ENCODE results near the gene NSUN5. TPM values are rescaled to one million over a fixed set of nuclear protein-coding genes. Genes with fewer than 3 reads are reported as not detected.
"Not testable (repeated sequence)": the region's sequence is repeated elsewhere in the genome, so short reads cannot be mapped to it uniquely, and the experiment has no call there.

The NSUN5 gene
- polyA plus RNA-seq, 2 donors: 16.2 to 23.1 TPM

GRCh38 chr7:73302846-73303245 is 5.8 kb downstream of the NSUN5 start:
- not testable (repeated sequence) for H3K27me3 ChIP-seq (ENCODE audit: control insufficient read depth in 1 of 2, insufficient read depth in 2 of 2, low read length in 2 of 2); H3K4me1 ChIP-seq (ENCODE audit: control insufficient read depth in 2 of 2, insufficient read depth in 2 of 2, low read length in 1 of 2); H3K4me3 ChIP-seq (ENCODE audit: low read depth in 1 of 2, low read length in 2 of 2); H3K27ac ChIP-seq (ENCODE audit: low read depth in 2 of 2, low read length in 1 of 2); H3K9me3 ChIP-seq (ENCODE audit: control insufficient read depth in 2 of 2, insufficient read depth in 1 of 2, low read depth in 1 of 2, low read length in 1 of 2)
- H3K36me3 ChIP-seq (ENCODE audit: control insufficient read depth in 2 of 2, insufficient read depth in 2 of 2, low read length in 1 of 2): peaks cover 6 to 20% of the 10 kb centered on the region in 2 donors
- 90 to 92% methylated on average over 10 of the region's 10 CpGs for WGBS, 2 donors

- not testable (repeated sequence) for H3K27ac ChIP-seq (ENCODE audit: low read depth in 2 of 2, low read length in 1 of 2); H3K4me1 ChIP-seq (ENCODE audit: control insufficient read depth in 2 of 2, insufficient read depth in 2 of 2, low read length in 1 of 2); H3K4me3 ChIP-seq (ENCODE audit: low read depth in 1 of 2, low read length in 2 of 2); H3K27me3 ChIP-seq (ENCODE audit: control insufficient read depth in 1 of 2, insufficient read depth in 2 of 2, low read length in 2 of 2); H3K9me3 ChIP-seq (ENCODE audit: control insufficient read depth in 2 of 2, insufficient read depth in 1 of 2, low read depth in 1 of 2, low read length in 1 of 2)
- 83 to 85% methylated on average over 9 to 10 of the region's 14 CpGs for WGBS, 2 donors
- H3K36me3 ChIP-seq (ENCODE audit: control insufficient read depth in 2 of 2, insufficient read depth in 2 of 2, low read length in 1 of 2): peaks cover 6 to 18% of the 10 kb centered on the region in 2 donors
Observed at GRCh38 chr7:73301108-73301507, 7.5 kb downstream of the NSUN5 start.

GRCh38 chr7:73299812-73300211 is 8.8 kb downstream of the NSUN5 start:
- not testable (repeated sequence) for H3K27ac ChIP-seq (ENCODE audit: low read depth in 2 of 2, low read length in 1 of 2); H3K27me3 ChIP-seq (ENCODE audit: control insufficient read depth in 1 of 2, insufficient read depth in 2 of 2, low read length in 2 of 2); H3K4me3 ChIP-seq (ENCODE audit: low read depth in 1 of 2, low read length in 2 of 2); H3K9me3 ChIP-seq (ENCODE audit: control insufficient read depth in 2 of 2, insufficient read depth in 1 of 2, low read depth in 1 of 2, low read length in 1 of 2); H3K4me1 ChIP-seq (ENCODE audit: control insufficient read depth in 2 of 2, insufficient read depth in 2 of 2, low read length in 1 of 2)
- 33 to 49% methylated on average over 7 to 8 of the region's 12 CpGs for WGBS, 2 donors
- peaks cover 0 to 15% of the 10 kb centered on the region in 2 donors for H3K36me3 ChIP-seq (ENCODE audit: control insufficient read depth in 2 of 2, insufficient read depth in 2 of 2, low read length in 1 of 2)

GRCh38 chr7:73297706-73298105 is 10.9 kb downstream of the NSUN5 start:
- H3K9me3 ChIP-seq (ENCODE audit: control insufficient read depth in 2 of 2, insufficient read depth in 1 of 2, low read depth in 1 of 2, low read length in 1 of 2); H3K27me3 ChIP-seq (ENCODE audit: control insufficient read depth in 1 of 2, insufficient read depth in 2 of 2, low read length in 2 of 2); H3K36me3 ChIP-seq (ENCODE audit: control insufficient read depth in 2 of 2, insufficient read depth in 2 of 2, low read length in 1 of 2); H3K4me1 ChIP-seq (ENCODE audit: control insufficient read depth in 2 of 2, insufficient read depth in 2 of 2, low read length in 1 of 2); H3K4me3 ChIP-seq (ENCODE audit: low read depth in 1 of 2, low read length in 2 of 2); H3K27ac ChIP-seq (ENCODE audit: low read depth in 2 of 2, low read length in 1 of 2): not testable (repeated sequence)
- WGBS, 2 donors: 89 to 96% methylated on average over 17 to 26 of the region's 27 CpGs

GRCh38 chr7:73297235-73297634 is 11.4 kb downstream of the NSUN5 start:
- not testable (repeated sequence) for H3K36me3 ChIP-seq (ENCODE audit: control insufficient read depth in 2 of 2, insufficient read depth in 2 of 2, low read length in 1 of 2); H3K27me3 ChIP-seq (ENCODE audit: control insufficient read depth in 1 of 2, insufficient read depth in 2 of 2, low read length in 2 of 2); H3K4me3 ChIP-seq (ENCODE audit: low read depth in 1 of 2, low read length in 2 of 2); H3K9me3 ChIP-seq (ENCODE audit: control insufficient read depth in 2 of 2, insufficient read depth in 1 of 2, low read depth in 1 of 2, low read length in 1 of 2); H3K4me1 ChIP-seq (ENCODE audit: control insufficient read depth in 2 of 2, insufficient read depth in 2 of 2, low read length in 1 of 2); H3K27ac ChIP-seq (ENCODE audit: low read depth in 2 of 2, low read length in 1 of 2)
- WGBS, 2 donors: no CpG with 5 or more reads among the region's 13 CpGs

- not testable (repeated sequence) for H3K27ac ChIP-seq (ENCODE audit: low read depth in 2 of 2, low read length in 1 of 2); H3K27me3 ChIP-seq (ENCODE audit: control insufficient read depth in 1 of 2, insufficient read depth in 2 of 2, low read length in 2 of 2); H3K9me3 ChIP-seq (ENCODE audit: control insufficient read depth in 2 of 2, insufficient read depth in 1 of 2, low read depth in 1 of 2, low read length in 1 of 2); H3K4me3 ChIP-seq (ENCODE audit: low read depth in 1 of 2, low read length in 2 of 2); H3K36me3 ChIP-seq (ENCODE audit: control insufficient read depth in 2 of 2, insufficient read depth in 2 of 2, low read length in 1 of 2); H3K4me1 ChIP-seq (ENCODE audit: control insufficient read depth in 2 of 2, insufficient read depth in 2 of 2, low read length in 1 of 2)
- WGBS, 2 donors: 63 to 67% methylated on average over 1 of the region's 5 CpGs
Observed at GRCh38 chr7:73277210-73277609, 31.4 kb downstream of the NSUN5 start.

- H3K27ac ChIP-seq (ENCODE audit: low read depth in 2 of 2, low read length in 1 of 2); H3K36me3 ChIP-seq (ENCODE audit: control insufficient read depth in 2 of 2, insufficient read depth in 2 of 2, low read length in 1 of 2); H3K4me3 ChIP-seq (ENCODE audit: low read depth in 1 of 2, low read length in 2 of 2); H3K4me1 ChIP-seq (ENCODE audit: control insufficient read depth in 2 of 2, insufficient read depth in 2 of 2, low read length in 1 of 2); H3K27me3 ChIP-seq (ENCODE audit: control insufficient read depth in 1 of 2, insufficient read depth in 2 of 2, low read length in 2 of 2); H3K9me3 ChIP-seq (ENCODE audit: control insufficient read depth in 2 of 2, insufficient read depth in 1 of 2, low read depth in 1 of 2, low read length in 1 of 2): not testable (repeated sequence)
- WGBS, 2 donors: 88 to 90% methylated on average over 2 to 3 of the region's 4 CpGs
Observed at GRCh38 chr7:73267813-73268212, 40.8 kb downstream of the NSUN5 start.

GRCh38 chr7:73266719-73267368 is 41.8 kb downstream of the NSUN5 start:
- H3K9me3 ChIP-seq (ENCODE audit: control insufficient read depth in 2 of 2, insufficient read depth in 1 of 2, low read depth in 1 of 2, low read length in 1 of 2); H3K36me3 ChIP-seq (ENCODE audit: control insufficient read depth in 2 of 2, insufficient read depth in 2 of 2, low read length in 1 of 2); H3K27ac ChIP-seq (ENCODE audit: low read depth in 2 of 2, low read length in 1 of 2); H3K4me3 ChIP-seq (ENCODE audit: low read depth in 1 of 2, low read length in 2 of 2); H3K4me1 ChIP-seq (ENCODE audit: control insufficient read depth in 2 of 2, insufficient read depth in 2 of 2, low read length in 1 of 2); H3K27me3 ChIP-seq (ENCODE audit: control insufficient read depth in 1 of 2, insufficient read depth in 2 of 2, low read length in 2 of 2): not testable (repeated sequence)
- no CpG with 5 or more reads among the region's 22 CpGs for WGBS, 2 donors

- WGBS, 2 donors: 20% methylated on average over 1 of the region's 2 CpGs; no CpG with 5 or more reads in 1 of the 2 donors
- not testable (repeated sequence) for H3K36me3 ChIP-seq (ENCODE audit: control insufficient read depth in 2 of 2, insufficient read depth in 2 of 2, low read length in 1 of 2)
Observed at GRCh38 chr7:73262416-73262815, 46.2 kb downstream of the NSUN5 start.

More at GRCh38 chr7:73262416-73262815, 46.2 kb downstream of the NSUN5 start:
- not testable (repeated sequence) for H3K4me1 ChIP-seq (ENCODE audit: control insufficient read depth in 2 of 2, insufficient read depth in 2 of 2, low read length in 1 of 2); H3K4me3 ChIP-seq (ENCODE audit: low read depth in 1 of 2, low read length in 2 of 2); H3K27ac ChIP-seq (ENCODE audit: low read depth in 2 of 2, low read length in 1 of 2); H3K27me3 ChIP-seq (ENCODE audit: control insufficient read depth in 1 of 2, insufficient read depth in 2 of 2, low read length in 2 of 2); H3K9me3 ChIP-seq (ENCODE audit: control insufficient read depth in 2 of 2, insufficient read depth in 1 of 2, low read depth in 1 of 2, low read length in 1 of 2)
